SU-DHL-6 (cell line): ENCODE results near the gene DLX6.

ENCODE experiments used
- H2AFZ ChIP-seq: fragments of 200-600 bp; sonication (generic); 2 replicates; pipeline ENCODE4 v1.6.1; 2014; ENCODE audit warnings: low read depth, mild to moderate bottlenecking, moderate library complexity, mixed read lengths, antibody characterized with exemption, low read length; ENCODE audit not compliant: severe bottlenecking
- H3F3A ChIP-seq: fragments of 200-600 bp; shearing (Covaris generic); 2 replicates; pipeline ENCODE4 v1.6.0; 2016; ENCODE audit warnings: antibody characterized with exemption, mild to moderate bottlenecking; ENCODE audit not compliant: insufficient read depth
- H3K27ac ChIP-seq: fragments of 200-600 bp; sonication (generic); 2 replicates; pipeline ENCODE4 v1.5.1; 2016; ENCODE audit warnings: low read depth, mild to moderate bottlenecking, low read length, moderate library complexity, mixed read lengths
- H3K27me3 ChIP-seq: fragments of 200-600 bp; sonication (generic), shearing (Covaris generic); 2 replicates; pipeline ENCODE4 v1.6.0; 2014; ENCODE audit warnings: mild to moderate bottlenecking, low read length
- H3K36me3 ChIP-seq: fragments of 200-600 bp; sonication (generic); 2 replicates; pipeline ENCODE4 v1.6.1; 2014; ENCODE audit warnings: mild to moderate bottlenecking, low read length, mixed read lengths
- H3K4me2 ChIP-seq: fragments of 300-600, 200-600 bp; shearing (Covaris generic), sonication (generic); 2 replicates; pipeline ENCODE4 v1.6.0; 2014; ENCODE audit warnings: low read length, low read depth, mild to moderate bottlenecking; ENCODE audit not compliant: poor library complexity, severe bottlenecking
- H3K4me3 ChIP-seq: fragments of 200-600 bp; sonication (generic); 2 replicates; pipeline ENCODE4 v1.5.1; 2014; ENCODE audit warnings: antibody characterized with exemption, low read length, mild to moderate bottlenecking, mixed read lengths; ENCODE audit not compliant: insufficient read depth, poor library complexity, severe bottlenecking
- H3K79me2 ChIP-seq: fragments of 200-600 bp; sonication (generic); 2 replicates; pipeline ENCODE4 v1.6.1; 2014; ENCODE audit warnings: mild to moderate bottlenecking, low read length, moderate library complexity; ENCODE audit not compliant: insufficient read depth
- H3K9ac ChIP-seq: fragments of 200-600 bp; sonication (generic); 2 replicates; pipeline ENCODE4 v1.7.0; 2014; ENCODE audit warnings: mild to moderate bottlenecking, low read length
- H3K9me2 ChIP-seq: fragments of 200-600 bp; sonication (generic); replicated peaks from 2 replicates; pipeline ENCODE4 v1.6.1; 2014; ENCODE audit warnings: low read length; ENCODE audit not compliant: insufficient read depth
- H3K9me3 ChIP-seq: fragments of 200-600 bp; sonication (generic); 2 replicates; pipeline ENCODE4 v1.6.1; 2014; ENCODE audit warnings: low read length, mixed read lengths; ENCODE audit not compliant: insufficient read depth
- H4K20me1 ChIP-seq: fragments of 200-600 bp; sonication (generic); 2 replicates; pipeline ENCODE4 v1.6.1; 2014; ENCODE audit warnings: low read depth, mild to moderate bottlenecking, antibody characterized with exemption, low read length, moderate library complexity, mixed read lengths
- CTCF ChIP-seq: fragments of 200-600 bp; sonication (generic); IDR thresholded peaks from one replicate; pipeline ENCODE4 v1.5.1; 2017; ENCODE audit warnings: antibody characterized with exemption, mild to moderate bottlenecking, low read length, moderate library complexity; ENCODE audit not compliant: insufficient read depth, poor library complexity, severe bottlenecking
- EZH2phosphoT487 ChIP-seq: fragments of 200-600 bp; sonication (generic), shearing (Covaris generic); conservative IDR thresholded peaks from 2 replicates; pipeline ENCODE4 v1.6.1; 2018; ENCODE audit warnings: mild to moderate bottlenecking, antibody characterized with exemption, low read length, moderate library complexity, mixed read lengths

DLX6 gene

GRCh38 chr7:96996111-96996957, 9.0 kb upstream of the DLX6 start:
- H3K4me3 ChIP-seq, result no peak overlapping the region
- no peak overlapping the region for H2AFZ ChIP-seq
- H3K27me3 ChIP-seq, result no peaks in the 10 kb centered on the region

GRCh38 chr7:96996958-96997511, 8.3 kb upstream of the DLX6 start:
- Histone ChIP-seq H3K9me2 (no peaks in the 10 kb centered on the region), H3K4me2 (no peak overlapping the region), H3K9me3 (no peaks in the 10 kb centered on the region), H3K27me3 (no peaks in the 10 kb centered on the region), H2AFZ (no peak overlapping the region), H4K20me1 (no peaks in the 10 kb centered on the region), H3K9ac (no peak overlapping the region), H3K27ac (no peak overlapping the region), H3K79me2 (no peaks in the 10 kb centered on the region), H3K4me3 (no peak overlapping the region), H3F3A (no peaks in the 10 kb centered on the region), H3K36me3 (no peaks in the 10 kb centered on the region)
- no peak for TF ChIP-seq CTCF
- no peak for TF ChIP-seq EZH2phosphoT487

More at GRCh38 chr7:96996111-96996957, 9.0 kb upstream of the DLX6 start:
- Histone ChIP-seq H3K9me3 (no peaks in the 10 kb centered on the region), H3F3A (no peaks in the 10 kb centered on the region), H3K9ac (no peak overlapping the region), H3K79me2 (no peaks in the 10 kb centered on the region), H4K20me1 (no peaks in the 10 kb centered on the region), H3K36me3 (no peaks in the 10 kb centered on the region), H3K4me2 (no peak overlapping the region), H3K9me2 (no peaks in the 10 kb centered on the region), H3K27ac (no peak overlapping the region)
- TF ChIP-seq EZH2phosphoT487, result no peak
- TF ChIP-seq CTCF, result no peak

- Histone ChIP-seq H3K79me2 (no peaks in the 10 kb centered on the region), H3K9me2 (no peaks in the 10 kb centered on the region), H3K4me3 (no peak overlapping the region), H3K9ac (no peak overlapping the region), H3K27ac (no peak overlapping the region), H3F3A (no peaks in the 10 kb centered on the region), H4K20me1 (no peaks in the 10 kb centered on the region), H3K36me3 (no peaks in the 10 kb centered on the region), H3K4me2 (no peak overlapping the region), H3K9me3 (no peaks in the 10 kb centered on the region), H2AFZ (no peak overlapping the region), H3K27me3 (no peaks in the 10 kb centered on the region)
- TF ChIP-seq CTCF (no peak), EZH2phosphoT487 (no peak)
Measured at GRCh38 chr7:96997512-96998032, 7.8 kb upstream of the DLX6 start.
